Endometrial microvascular endothelial cells (primary cell): Measurements from ENCODE around the gene RGS3. TPM values are rescaled to one million over a fixed set of nuclear protein-coding genes. Genes with fewer than 3 reads are reported as not detected.

Source experiments
- in situ Hi-C: cut with HindIII; loops from 2 replicates; pipeline ENCODE4 v1.10.0; 2017; ENCODE audit warnings: low sequenced_read_pairs, low pct_unique_long_range_greater_than_20kb; ENCODE audit errors: inconsistent ontology term
- total RNA-seq: library from RNA; depleted of rRNA; stranded (reverse); fragments of >200 nt; gene quantifications from one replicate; pipeline ENCODE4 v1.2.3, GENCODE V29; 2015; ENCODE audit errors: inconsistent ontology term

The RGS3 gene
- total RNA-seq, 1 donor from 2014 or later = 106 TPM

GRCh38 chr9:113600871-113601614, 137.5 kb downstream of the RGS3 start:
- in situ Hi-C loops = no loop called here

GRCh38 chr9:113601656-113602055, 138.1 kb downstream of the RGS3 start:
- in situ Hi-C loops = no loop called here

- in situ Hi-C loops = no loop called here
Measured at GRCh38 chr9:113602126-113603047, 138.9 kb downstream of the RGS3 start.

- in situ Hi-C loops = no loop called here
Measured at GRCh38 chr9:113603048-113603375, 139.5 kb downstream of the RGS3 start.

- in situ Hi-C loops = no loop called here
Measured at GRCh38 chr9:113603773-113604172, 140.2 kb downstream of the RGS3 start.

- in situ Hi-C loops = no loop called here
Measured at GRCh38 chr9:113604393-113604792, 140.9 kb downstream of the RGS3 start.

- in situ Hi-C loops = no loop called here
Measured at GRCh38 chr9:113606510-113606909, 143.0 kb downstream of the RGS3 start.

- in situ Hi-C loops = no loop called here
Measured at GRCh38 chr9:113608082-113608685, 144.7 kb downstream of the RGS3 start.

- in situ Hi-C loops = no loop called here
Measured at GRCh38 chr9:113609562-113610318, 146.2 kb downstream of the RGS3 start.

GRCh38 chr9:113611461-113612215, 148.1 kb downstream of the RGS3 start:
- in situ Hi-C loops = no loop called here

GRCh38 chr9:113612216-113612747, 148.8 kb downstream of the RGS3 start:
- in situ Hi-C loops = no loop called here

- in situ Hi-C loops = no loop called here
Measured at GRCh38 chr9:113612828-113613227, 149.3 kb downstream of the RGS3 start.

GRCh38 chr9:113613815-113614413, 150.4 kb downstream of the RGS3 start:
- in situ Hi-C loops = no loop called here

- in situ Hi-C loops = loop anchor here (5.0 kb wide), 1 partner anchor 37 kb away; no protein-coding TSS in a partner anchor
Measured at GRCh38 chr9:113614843-113615648, 151.5 kb downstream of the RGS3 start.

GRCh38 chr9:113616116-113616515, 152.6 kb downstream of the RGS3 start:
- in situ Hi-C loops = loop anchor here (5.0 kb wide), 1 partner anchor 36 kb away; no protein-coding TSS in a partner anchor

GRCh38 chr9:113616621-113617496, 153.3 kb downstream of the RGS3 start:
- in situ Hi-C loops = loop anchor here (5.0 kb wide), 1 partner anchor 35 kb away; no protein-coding TSS in a partner anchor
